NB4 (cell line): ENCODE results near the gene PLCB4.

Experiments used
- DNase-seq: peaks from one replicate; pipeline ENCODE4 v3.0.0; 2010; ENCODE audit warnings: low read depth
- H3K4me3 ChIP-seq: one replicate; pipeline ENCODE4 v1.5.1; 2011; ENCODE audit warnings: mild to moderate bottlenecking, low read depth, low read length, moderate library complexity
- MYC ChIP-seq: IDR thresholded peaks from 2 replicates; pipeline ENCODE4 v1.6.1; 2011; ENCODE audit warnings: low read depth, low read length
- POLR2A ChIP-seq: IDR thresholded peaks from 2 replicates; pipeline ENCODE4 v1.6.1; 2011; ENCODE audit warnings: mild to moderate bottlenecking; ENCODE audit not compliant: insufficient read length; ENCODE audit errors: extremely low read depth
- TF ChIP-seq, protein P1 (sequence below): IDR thresholded peaks from 2 replicates; pipeline ENCODE4 v1.6.1; 2011; ENCODE audit warnings: low read depth, low read length
- TF ChIP-seq, protein P2 (sequence below): IDR thresholded peaks from one replicate; pipeline ENCODE4 v1.5.1; 2012; ENCODE audit warnings: low read depth, low read length

PLCB4 gene

DNA sequence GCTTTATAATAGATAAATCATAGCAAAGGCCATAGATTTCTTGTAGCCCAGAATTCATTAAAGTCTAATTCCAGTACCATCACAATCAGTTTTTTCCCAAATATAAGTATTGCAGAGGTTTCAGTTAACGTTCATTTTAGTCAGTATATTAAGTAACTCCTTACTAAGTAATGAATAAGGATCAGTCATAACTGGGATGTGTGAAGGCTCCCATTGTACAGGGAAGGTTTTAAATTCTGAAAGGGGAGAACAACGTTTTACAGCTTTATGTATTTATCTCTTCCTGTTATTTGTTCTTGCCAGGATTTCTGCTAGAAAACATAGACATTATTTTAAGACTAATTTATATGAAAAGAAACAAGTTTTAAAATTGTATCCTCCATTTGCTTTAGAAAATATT is 230.0 kb downstream of the PLCB4 start:
- DNase-seq = no peak
- TF ChIP-seq MYC = no peak
- TF ChIP-seq, protein P1, sequence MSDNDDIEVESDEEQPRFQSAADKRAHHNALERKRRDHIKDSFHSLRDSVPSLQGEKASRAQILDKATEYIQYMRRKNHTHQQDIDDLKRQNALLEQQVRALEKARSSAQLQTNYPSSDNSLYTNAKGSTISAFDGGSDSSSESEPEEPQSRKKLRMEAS = no peak
- no peak for TF ChIP-seq POLR2A
- TF ChIP-seq, protein P2, sequence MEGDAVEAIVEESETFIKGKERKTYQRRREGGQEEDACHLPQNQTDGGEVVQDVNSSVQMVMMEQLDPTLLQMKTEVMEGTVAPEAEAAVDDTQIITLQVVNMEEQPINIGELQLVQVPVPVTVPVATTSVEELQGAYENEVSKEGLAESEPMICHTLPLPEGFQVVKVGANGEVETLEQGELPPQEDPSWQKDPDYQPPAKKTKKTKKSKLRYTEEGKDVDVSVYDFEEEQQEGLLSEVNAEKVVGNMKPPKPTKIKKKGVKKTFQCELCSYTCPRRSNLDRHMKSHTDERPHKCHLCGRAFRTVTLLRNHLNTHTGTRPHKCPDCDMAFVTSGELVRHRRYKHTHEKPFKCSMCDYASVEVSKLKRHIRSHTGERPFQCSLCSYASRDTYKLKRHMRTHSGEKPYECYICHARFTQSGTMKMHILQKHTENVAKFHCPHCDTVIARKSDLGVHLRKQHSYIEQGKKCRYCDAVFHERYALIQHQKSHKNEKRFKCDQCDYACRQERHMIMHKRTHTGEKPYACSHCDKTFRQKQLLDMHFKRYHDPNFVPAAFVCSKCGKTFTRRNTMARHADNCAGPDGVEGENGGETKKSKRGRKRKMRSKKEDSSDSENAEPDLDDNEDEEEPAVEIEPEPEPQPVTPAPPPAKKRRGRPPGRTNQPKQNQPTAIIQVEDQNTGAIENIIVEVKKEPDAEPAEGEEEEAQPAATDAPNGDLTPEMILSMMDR = no peak
- H3K4me3 ChIP-seq = no peak overlapping the region

DNA sequence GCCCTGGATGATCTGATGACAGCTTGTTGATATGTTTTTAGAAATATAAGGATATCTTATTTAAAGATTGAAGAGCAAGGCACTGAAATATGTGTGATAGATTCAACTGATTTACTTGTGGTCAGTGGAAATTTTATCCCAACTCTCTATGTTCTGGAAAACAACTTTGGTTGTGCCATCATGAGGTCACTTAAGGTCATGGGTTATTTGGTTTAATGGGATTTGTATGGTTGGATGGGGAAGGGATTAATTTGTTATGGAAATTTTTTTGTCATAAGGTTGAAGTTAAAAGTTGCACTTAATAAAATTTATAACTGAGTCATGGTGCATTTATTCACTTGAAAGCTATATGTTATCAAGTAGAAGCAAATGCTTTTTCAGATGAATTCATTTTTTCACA is 231.2 kb downstream of the PLCB4 start:
- no peak overlapping the region for H3K4me3 ChIP-seq
- TF ChIP-seq, protein P2 = no peak
- no peak for TF ChIP-seq POLR2A
- no peak for TF ChIP-seq MYC
- TF ChIP-seq, protein P1 = no peak
- no peak for DNase-seq

DNA sequence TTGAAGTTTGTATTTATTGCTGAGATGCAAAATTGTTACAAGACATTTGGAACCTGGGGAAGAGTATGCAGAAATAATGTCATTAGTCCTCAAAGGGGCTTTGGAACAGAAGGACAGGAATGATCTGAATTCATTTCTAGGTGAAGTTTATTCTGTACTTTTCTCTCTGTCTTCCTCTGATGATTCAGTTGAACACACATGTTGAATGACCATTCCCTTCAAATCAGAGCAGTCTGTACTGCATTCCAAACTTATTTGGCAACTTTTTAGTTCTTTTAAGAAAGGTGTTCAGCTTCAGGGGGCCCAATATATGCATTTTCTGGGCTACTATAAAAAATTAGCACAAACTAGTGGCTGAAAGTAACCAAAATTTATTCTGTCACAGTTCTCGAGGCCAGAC is 231.6 kb downstream of the PLCB4 start:
- no peak overlapping the region for H3K4me3 ChIP-seq
- TF ChIP-seq, protein P1 = no peak
- TF ChIP-seq, protein P2 = no peak
- DNase-seq = no peak

DNA sequence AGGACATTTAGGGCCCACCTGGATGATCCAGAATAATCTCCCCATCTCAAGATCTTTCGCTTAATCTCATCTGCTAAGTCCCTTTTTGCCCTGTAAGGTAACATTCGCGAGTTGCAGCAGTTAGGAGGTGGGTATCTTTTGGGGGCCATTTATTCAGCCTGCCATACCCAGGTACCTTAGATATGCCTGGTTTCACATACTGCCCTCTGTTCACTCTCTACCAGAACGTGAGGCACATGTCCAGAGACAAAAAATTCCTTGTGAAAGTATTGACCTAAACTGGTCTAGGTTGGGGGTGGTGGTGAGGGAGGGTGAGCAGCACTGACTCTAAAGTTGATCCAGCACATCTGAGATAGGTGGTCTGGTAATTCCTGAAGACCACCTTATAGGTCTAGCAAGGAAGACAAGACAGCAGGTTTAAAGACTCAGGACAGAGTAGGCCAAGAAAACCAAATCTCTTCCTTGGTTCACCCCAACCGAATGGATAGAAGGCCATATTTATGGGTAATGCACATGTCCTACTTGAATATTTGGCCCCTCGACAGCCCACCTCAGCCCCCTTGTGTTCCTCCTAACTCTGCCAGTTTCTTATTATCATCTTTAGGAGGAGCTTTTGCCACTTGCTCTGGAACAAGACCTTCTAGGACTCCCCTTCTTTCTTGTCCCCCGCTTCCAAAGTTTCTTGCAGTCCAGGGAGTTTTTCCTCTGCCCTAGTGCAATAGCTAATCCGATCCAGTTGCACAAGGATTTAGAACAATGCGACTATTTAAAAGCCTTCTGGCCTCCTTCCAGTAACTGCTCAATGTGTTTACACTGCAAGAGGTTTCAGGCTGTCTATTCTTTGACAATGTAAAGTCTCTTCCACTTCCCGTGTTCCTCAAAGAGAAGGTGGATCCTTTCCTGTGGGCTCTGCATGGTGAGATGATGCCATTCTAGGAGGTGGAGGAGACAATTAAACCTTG is 232.5 kb downstream of the PLCB4 start:
- H3K4me3 ChIP-seq = no peak overlapping the region
- no peak for DNase-seq
- TF ChIP-seq, protein P2 = no peak
- TF ChIP-seq, protein P1 = no peak
- TF ChIP-seq POLR2A = no peak
- TF ChIP-seq MYC = no peak

DNA sequence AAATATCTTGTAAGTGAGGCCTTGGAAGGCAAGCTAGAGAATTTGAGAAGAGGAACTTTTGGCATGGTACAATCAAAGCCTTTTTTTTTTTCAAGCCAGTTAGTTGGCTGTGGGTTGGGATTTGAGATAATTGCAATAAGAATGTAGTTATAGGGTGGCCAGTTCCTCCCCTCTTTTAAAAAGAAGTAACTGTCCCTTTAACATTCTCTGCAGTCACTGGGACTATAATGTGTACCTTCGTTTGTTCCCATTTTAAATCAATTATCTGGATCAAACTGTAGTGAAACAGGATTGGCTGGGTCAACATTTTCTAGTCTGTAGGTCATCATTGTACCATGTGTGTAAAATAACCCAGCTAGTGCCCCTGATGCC is 233.2 kb downstream of the PLCB4 start:
- no peak overlapping the region for H3K4me3 ChIP-seq
- no peak for DNase-seq
- TF ChIP-seq POLR2A = no peak
- TF ChIP-seq MYC = no peak
- TF ChIP-seq, protein P1 = no peak
- TF ChIP-seq, protein P2 = no peak
